Gastrocnemius medialis (tissue), 4 donors: ENCODE measurements around the gene SMARCB1. TPM values are rescaled to one million over a fixed set of nuclear protein-coding genes. Genes with fewer than 3 reads are reported as not detected.

Source experiments
- ATAC-seq, 2 donors: fragments of 150-250 bp; one replicate each; pipeline ENCODE4 v1.9.1; 2016
- DNase-seq, 2 donors: peaks; one replicate each; pipeline ENCODE4 v3.0.0-alpha.2; 2019
- H3K27ac ChIP-seq, 4 donors: fragments of 200-600 bp; sonication (generic); 1 replicate in 1 of 4; 2 replicates in 3 of 4; pipeline ENCODE4 v1.5.1; 2016 to 2018; ENCODE audit warnings: mild to moderate bottlenecking in 2 of 4, moderate library complexity in 1 of 4
- H3K27me3 ChIP-seq, 3 donors: fragments of 200-600 bp; sonication (generic) in 2 of 3; 1 replicate in 1 of 3; 2 replicates in 2 of 3; pipeline versions ENCODE4 v1.5.1 to v1.6.0; 2016 to 2019; ENCODE audit warnings: mild to moderate bottlenecking in 1 of 3, moderate library complexity in 1 of 3
- H3K36me3 ChIP-seq, 2 donors: fragments of 200-600 bp; sonication (generic) in 1 of 2; one replicate each; pipeline ENCODE4 v1.5.1; 2017 to 2018
- H3K4me1 ChIP-seq, 2 donors: fragments of 200-600 bp; sonication (generic) in 1 of 2; one replicate each; pipeline ENCODE4 v1.5.1; 2016 to 2017; ENCODE audit warnings: mild to moderate bottlenecking in 2 of 2
- H3K4me3 ChIP-seq, 4 donors: fragments of 200-600 bp; sonication (generic) in 3 of 4; 1 replicate in 1 of 4; 2 replicates in 3 of 4; pipeline ENCODE4 v1.5.1; 2016 to 2019; ENCODE audit warnings: mild to moderate bottlenecking in 2 of 4
- H3K9me3 ChIP-seq, 3 donors: fragments of 200-600 bp; sonication (generic) in 2 of 3; 1 replicate in 1 of 3; 2 replicates in 2 of 3; pipeline ENCODE4 v1.5.1; 2016 to 2019
- POLR2A ChIP-seq, 2 donors: fragments of 450-650 bp; IDR thresholded peaks; one replicate each; pipeline ENCODE4 v1.6.1; 2017; ENCODE audit warnings: antibody characterized with exemption in 2 of 2, mild to moderate bottlenecking in 2 of 2, moderate library complexity in 2 of 2
- in situ Hi-C, 4 donors: fragments of 200-750 bp; cut with MboI; loops; one replicate each; pipeline versions ENCODE4 v1.15.0 to v1.8.0; 2017; ENCODE audit warnings: low sequenced_read_pairs in 4 of 4
- intact Hi-C: fragments of 100-400 bp; cut with DNase I; formaldehyde crosslinking; loops from one replicate; pipeline ENCODE4 v1.15.1; 2023; ENCODE audit warnings: low total_unique reads
- total RNA-seq, 4 donors: library from RNA; depleted of rRNA; stranded (reverse); fragments of >200 nt; gene quantifications; one replicate each; pipeline versions ENCODE4 v1.1.0 to v1.2.3, GENCODE V29; 2016
- TF ChIP-seq, protein P1 (sequence below), 5 experiments: fragments of 450-650 bp in 3 of 5; fragments of 200-600 bp in 2 of 5; sonication (generic) in 2 of 5; IDR thresholded peaks in 4 of 5; conservative IDR thresholded peaks in 1 of 5; 1 replicate in 4 of 5; 2 replicates in 1 of 5; pipeline ENCODE4 v1.5.1; 2016 to 2019; ENCODE audit warnings: antibody characterized with exemption in 5 of 5, mild to moderate bottlenecking in 3 of 5, moderate library complexity in 3 of 5

The SMARCB1 gene
- total RNA-seq, 4 donors from 2014 or later, result 37.8 to 65.6 (median 55.2) TPM

DNA sequence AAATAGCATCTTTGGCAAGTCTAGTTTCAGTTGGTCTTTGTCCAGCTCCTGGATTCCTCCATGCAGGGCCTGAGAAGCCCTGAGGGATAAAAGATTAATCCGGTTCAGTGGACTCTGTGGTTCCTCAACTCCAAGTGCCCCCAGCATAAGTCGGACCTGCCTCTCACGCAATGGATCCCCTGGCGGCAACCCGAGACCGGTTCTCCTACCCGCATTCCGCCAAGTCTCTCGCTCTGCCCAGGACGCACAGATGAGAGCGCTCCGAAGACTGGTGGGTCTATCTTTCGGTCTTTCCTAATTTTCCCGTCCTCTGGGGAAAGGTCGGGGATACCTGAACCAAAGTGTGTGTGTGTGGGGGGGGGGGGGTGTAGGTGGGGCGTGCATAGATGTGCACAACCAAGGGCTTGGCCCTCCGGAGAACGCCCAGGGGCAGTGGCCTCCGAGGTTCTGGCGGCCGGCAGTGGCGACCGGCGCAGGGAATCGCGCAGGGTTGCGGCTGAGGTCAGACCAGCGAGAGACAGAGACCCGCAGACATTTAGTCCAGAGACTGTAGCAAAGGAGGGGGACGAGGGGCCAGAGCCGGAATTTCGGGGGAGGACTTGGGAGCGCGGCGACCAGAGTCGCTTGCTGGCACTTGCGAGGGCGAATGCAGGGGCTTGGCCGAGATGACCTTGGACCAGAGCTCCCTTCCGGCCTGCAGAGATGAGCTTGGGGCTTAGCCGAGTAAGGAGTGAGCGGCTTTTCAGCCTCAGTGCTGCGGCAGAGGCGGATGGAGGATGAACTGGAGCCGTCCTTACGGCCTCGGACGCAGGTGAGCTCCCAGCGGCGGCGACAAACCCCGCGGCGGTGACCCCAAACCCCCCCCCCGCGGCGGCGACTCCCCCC lies 70.2 kb downstream of the SMARCB1 start:
- Histone ChIP-seq H3K36me3 (no peaks in the 10 kb centered on the region), H3K27me3 (no peaks in the 10 kb centered on the region), H3K4me1 (peaks cover 18 to 23% of the 10 kb centered on the region in 2 donors), H3K4me3 (peak overlapping the region; percentile 77 to 88 (median 86)), H3K9me3 (no peaks in the 10 kb centered on the region), H3K27ac (peak overlapping the region; percentile 94 to 99 (median 98))
- DNase-seq (peak in 1 of 2 donors; percentile 61), ATAC-seq (peak; percentile 55)
- TF ChIP-seq, protein P1, sequence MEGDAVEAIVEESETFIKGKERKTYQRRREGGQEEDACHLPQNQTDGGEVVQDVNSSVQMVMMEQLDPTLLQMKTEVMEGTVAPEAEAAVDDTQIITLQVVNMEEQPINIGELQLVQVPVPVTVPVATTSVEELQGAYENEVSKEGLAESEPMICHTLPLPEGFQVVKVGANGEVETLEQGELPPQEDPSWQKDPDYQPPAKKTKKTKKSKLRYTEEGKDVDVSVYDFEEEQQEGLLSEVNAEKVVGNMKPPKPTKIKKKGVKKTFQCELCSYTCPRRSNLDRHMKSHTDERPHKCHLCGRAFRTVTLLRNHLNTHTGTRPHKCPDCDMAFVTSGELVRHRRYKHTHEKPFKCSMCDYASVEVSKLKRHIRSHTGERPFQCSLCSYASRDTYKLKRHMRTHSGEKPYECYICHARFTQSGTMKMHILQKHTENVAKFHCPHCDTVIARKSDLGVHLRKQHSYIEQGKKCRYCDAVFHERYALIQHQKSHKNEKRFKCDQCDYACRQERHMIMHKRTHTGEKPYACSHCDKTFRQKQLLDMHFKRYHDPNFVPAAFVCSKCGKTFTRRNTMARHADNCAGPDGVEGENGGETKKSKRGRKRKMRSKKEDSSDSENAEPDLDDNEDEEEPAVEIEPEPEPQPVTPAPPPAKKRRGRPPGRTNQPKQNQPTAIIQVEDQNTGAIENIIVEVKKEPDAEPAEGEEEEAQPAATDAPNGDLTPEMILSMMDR (IDR thresholded peaks at IDR 0.05 in 4 of 5, conservative IDR thresholded peaks at IDR 0.05 in 1 of 5), result peak in 1 of 5 experiments; percentile 37
- peak in 1 of 2 donors; percentile 13 for TF ChIP-seq POLR2A (IDR thresholded peaks at IDR 0.05)
- in situ Hi-C loops (loop anchor here in 3 of 4 donors (10.0 to 25.0 kb wide), 2 partner anchors 312 to 320 kb away; no protein-coding TSS in a partner anchor), intact Hi-C loops (loop anchor here (5.0 kb wide), 1 partner anchor 35 kb away; the partner anchor contains the start of gene MIF)

DNA sequence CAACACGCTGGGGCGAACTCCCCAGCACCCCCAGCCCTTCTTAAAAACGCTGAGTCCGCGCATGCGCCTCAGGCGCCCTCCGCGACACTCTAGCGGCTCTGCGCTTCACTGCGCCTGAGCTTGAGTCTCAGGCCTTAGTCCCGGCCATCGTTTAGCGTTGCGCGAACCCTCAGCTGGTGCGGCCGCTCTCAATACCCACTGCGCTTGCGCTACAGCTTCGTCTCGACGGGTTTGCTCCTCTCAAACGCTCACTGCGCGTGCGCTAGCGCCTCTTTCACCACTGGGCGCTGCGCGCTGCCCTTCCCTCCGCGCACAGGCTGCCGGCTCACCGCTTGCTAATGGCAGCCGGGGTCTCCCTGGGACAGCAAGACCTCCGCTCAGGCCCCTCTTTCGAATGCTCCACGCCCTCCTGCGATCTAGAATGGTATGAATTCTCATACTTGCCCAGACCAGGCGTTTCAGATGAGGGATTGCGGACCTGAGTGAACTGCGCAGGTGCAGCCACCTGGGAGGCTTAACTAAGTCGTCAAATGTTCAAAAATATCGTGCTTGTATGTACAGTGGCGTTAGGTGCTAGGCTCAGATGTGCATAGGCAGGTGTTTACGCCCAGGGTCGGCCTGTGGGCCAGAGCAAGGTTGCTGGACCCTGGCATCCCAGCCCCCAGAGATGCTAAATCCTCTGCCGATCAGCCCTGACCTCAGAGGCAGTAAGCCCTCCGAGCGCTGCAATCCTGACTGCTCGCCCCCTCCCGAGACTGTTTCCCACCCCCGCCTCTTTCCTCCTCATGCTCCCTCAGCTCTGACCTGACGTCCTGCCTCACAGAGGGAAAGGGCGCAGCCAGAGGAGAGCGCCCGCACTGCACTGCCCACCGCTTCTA lies 71.1 kb downstream of the SMARCB1 start, which contains the start of gene SLC2A11:
TSS of gene SLC2A11 (plus strand) at position 270 of the 878 bp plus-strand sequence. CDS start at position 395, 125 bp downstream.
- intact Hi-C loops (loop anchor here (5.0 kb wide), 1 partner anchor 34 kb away; the partner anchor contains the start of gene MIF), in situ Hi-C loops (loop anchor here in 3 of 4 donors (10.0 to 25.0 kb wide), 2 partner anchors 313 to 321 kb away; no protein-coding TSS in a partner anchor)
- peak within 1 kb of the TSS; percentile 77 to 88 (median 86) for H3K4me3 ChIP-seq
- peak within 1 kb of the TSS; percentile 94 to 99 (median 98) for H3K27ac ChIP-seq
- H3K27me3 ChIP-seq, result no peaks in the 10 kb centered on the region
- H3K36me3 ChIP-seq, result no peaks in the 10 kb centered on the region
- TF ChIP-seq, protein P1 (IDR thresholded peaks at IDR 0.05 in 4 of 5, conservative IDR thresholded peaks at IDR 0.05 in 1 of 5), result peak in 2 of 5 experiments; percentile 23 to 33
- TF ChIP-seq POLR2A (IDR thresholded peaks at IDR 0.05), result peak; percentile 70 to 87
- DNase-seq, result peak; percentile 94 to 97
- peaks cover 18 to 23% of the 10 kb centered on the region in 2 donors for H3K4me1 ChIP-seq
- peak; percentile 94 to 95 for ATAC-seq
- no peaks in the 10 kb centered on the region for H3K9me3 ChIP-seq

- peak overlapping the region; percentile 94 to 99 (median 98) for H3K27ac ChIP-seq
Observed at GRCh38 chr22:23858484-23858815, 71.7 kb downstream of the SMARCB1 start.

More at GRCh38 chr22:23858484-23858815, 71.7 kb downstream of the SMARCB1 start:
- TF ChIP-seq POLR2A (IDR thresholded peaks at IDR 0.05), result no peak
- TF ChIP-seq, protein P1 (IDR thresholded peaks at IDR 0.05 in 4 of 5, conservative IDR thresholded peaks at IDR 0.05 in 1 of 5), result no peak
- Histone ChIP-seq H3K36me3 (no peaks in the 10 kb centered on the region), H3K27me3 (no peaks in the 10 kb centered on the region), H3K9me3 (no peaks in the 10 kb centered on the region), H3K4me3 (peak overlapping the region; percentile 77 to 88 (median 86)), H3K4me1 (peaks cover 18 to 23% of the 10 kb centered on the region in 2 donors)
- no peak for ATAC-seq
- in situ Hi-C loops, result loop anchor here in 3 of 4 donors (10.0 to 25.0 kb wide), 2 partner anchors 314 to 321 kb away; no protein-coding TSS in a partner anchor
- DNase-seq, result no peak
- intact Hi-C loops, result loop anchor here (5.0 kb wide), 1 partner anchor 34 kb away; the partner anchor contains the start of gene MIF
